Activated CD4-positive, CD25-positive, alpha-beta regulatory T cell treated with anti-CD3 and anti-CD28 coated beads, Interleukin-2, amount 50 U/mL, for 16 hours (primary cell): ENCODE measurements around the gene CDH22.

ENCODE experiments used
- DNase-seq: peaks from one replicate; pipeline ENCODE4 v3.0.0-alpha.2; 2020; ENCODE audit warnings: low read depth, low spot score

The CDH22 gene

DNA sequence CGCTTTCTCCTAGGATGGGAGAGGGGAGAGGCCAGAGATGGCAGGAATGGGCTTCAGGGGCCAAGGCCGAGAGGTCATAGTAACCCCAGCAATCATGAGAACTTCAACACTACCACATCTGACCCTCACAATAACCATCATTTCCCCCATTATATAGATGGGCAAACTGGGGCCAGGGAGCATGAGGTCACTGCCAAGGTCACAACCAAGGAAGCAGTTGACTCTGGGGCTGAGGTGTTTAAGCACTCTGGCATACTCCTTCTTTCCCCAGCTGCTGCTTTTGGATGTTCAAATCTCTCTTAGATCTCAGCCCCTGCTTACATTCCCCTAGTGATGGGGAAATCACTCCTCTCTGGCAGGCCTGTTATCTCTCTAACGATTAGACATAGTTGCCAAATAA is 39.6 kb downstream of the CDH22 start:
- DNase-seq = no peak

DNA sequence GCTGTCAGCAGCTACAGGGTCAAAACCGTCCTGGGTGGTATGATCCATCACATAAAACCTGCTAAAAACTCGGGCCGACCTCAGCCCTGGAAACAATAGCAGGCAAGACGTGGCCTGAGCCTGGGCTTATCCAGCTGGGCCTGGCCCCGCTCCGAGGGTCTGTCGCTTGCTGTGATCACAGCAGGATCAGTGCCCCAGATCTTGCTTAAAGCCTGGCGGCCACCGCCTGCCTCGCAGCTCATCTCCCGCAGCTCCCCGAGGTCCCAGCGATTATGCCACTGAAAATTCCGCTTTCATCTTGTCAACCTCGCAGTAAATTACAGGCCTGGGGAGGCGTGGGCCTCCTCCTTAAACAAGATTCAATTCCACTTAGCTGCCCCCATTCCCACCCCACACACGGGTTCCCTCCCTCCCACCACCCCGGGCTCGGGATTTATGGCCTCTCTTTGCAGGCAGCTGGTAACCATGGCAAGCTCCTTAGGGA is 40.1 kb downstream of the CDH22 start:
- no peak for DNase-seq

DNA sequence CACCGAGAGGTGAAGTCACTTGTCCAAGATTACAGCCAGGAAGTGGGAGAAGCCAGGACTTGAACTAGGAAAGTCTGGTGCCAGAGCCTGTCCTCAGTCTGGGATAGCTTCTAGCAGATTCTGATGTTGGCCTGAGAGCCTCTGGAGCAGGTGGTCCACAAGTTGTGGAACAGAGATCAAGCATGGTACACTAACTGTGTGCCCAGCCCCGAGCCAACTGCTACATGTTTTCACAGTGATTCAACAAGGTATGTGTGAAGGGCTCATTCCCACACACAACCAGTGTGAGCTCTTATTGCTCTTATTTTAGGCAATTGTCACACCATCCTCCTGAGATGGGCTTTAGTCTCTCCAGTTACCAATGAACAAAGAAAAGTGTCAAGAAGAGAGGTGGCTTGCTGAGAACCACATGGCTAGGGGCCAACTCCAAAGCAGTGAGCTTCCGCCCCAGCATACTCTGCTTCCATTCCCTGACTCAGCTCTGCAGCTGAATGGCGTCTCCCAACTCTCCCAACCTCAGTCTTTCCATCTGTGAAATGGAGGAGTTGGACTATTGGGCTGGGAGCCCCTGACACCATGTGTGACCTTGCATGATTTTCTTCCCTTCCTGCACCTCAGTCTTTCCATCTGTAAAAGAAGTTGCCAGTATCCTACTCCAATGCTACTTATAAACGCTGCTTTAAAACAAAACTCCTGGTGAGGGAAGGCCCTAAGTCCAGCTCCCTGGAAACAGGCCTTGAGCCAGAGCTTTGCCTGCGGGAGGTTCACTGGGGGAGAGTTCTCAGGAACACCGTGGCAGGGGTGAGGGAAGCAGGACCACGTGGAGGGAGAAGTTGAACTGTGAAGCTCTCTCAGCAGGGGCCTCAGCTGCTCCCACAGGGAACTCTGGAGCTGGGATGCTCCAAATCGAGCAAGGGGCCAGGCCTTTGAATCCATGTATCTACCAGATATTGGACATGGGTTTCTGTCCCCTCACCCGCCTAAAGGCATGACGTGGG is 40.9 kb downstream of the CDH22 start:
- no peak for DNase-seq

DNA sequence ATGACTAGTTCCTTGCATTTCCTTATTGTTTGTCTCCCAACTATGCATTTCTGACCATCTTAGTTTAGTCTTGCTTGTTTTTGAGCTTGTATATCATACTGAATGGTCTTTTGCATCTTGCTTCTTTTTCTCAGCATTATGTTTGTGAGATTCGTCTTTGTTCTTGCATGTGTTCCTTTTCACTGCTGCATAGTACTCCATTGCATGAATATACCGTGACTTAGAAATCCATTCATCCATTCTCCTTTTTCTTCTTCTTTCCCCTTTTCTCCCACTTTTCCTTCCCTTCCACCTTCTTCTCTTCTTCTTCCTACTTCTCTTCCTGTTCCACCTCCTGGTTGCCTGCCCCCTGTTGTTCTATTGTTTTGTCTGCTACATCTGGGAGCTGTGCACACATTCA is 42.8 kb downstream of the CDH22 start:
- DNase-seq = no peak

DNA sequence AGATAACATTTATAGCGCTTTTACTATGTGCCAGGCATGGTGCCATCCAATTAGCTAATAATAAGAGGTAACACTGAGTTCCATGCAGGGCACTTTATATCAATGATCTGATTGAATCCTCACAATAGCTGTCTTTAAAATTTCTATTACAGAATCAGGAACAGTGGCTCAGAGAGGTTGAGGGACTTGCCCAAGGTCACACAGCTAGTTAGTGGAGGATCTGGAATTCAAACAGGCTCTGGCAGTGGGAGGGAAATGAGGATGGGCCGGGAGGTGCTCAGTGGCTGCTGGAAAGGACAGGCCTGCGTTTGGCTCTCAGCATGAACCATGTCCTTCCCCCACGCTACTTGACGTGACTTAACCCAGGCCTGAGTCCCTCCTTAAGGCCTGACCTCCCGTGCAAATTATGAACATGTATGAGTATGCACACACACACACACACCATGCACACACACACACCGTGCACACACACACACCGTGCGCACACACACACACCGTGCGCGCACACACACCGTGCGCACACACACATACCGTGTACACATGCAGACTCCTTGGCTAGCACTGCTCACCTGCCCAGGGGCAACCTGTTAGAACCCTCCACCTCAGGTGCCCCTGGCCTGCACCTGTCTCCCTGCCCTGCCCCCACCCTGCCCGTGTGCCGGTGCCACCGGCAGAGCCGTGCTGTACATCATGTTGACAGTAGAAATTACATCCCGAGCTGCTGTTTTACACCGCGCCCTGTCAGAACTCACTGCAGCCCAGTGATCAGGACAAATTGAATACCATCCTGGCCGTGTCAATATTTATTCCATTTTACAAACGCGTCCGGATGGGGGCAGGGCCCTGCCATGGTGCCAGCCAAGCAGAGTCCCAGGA is 43.7 kb downstream of the CDH22 start:
- no peak for DNase-seq

DNA sequence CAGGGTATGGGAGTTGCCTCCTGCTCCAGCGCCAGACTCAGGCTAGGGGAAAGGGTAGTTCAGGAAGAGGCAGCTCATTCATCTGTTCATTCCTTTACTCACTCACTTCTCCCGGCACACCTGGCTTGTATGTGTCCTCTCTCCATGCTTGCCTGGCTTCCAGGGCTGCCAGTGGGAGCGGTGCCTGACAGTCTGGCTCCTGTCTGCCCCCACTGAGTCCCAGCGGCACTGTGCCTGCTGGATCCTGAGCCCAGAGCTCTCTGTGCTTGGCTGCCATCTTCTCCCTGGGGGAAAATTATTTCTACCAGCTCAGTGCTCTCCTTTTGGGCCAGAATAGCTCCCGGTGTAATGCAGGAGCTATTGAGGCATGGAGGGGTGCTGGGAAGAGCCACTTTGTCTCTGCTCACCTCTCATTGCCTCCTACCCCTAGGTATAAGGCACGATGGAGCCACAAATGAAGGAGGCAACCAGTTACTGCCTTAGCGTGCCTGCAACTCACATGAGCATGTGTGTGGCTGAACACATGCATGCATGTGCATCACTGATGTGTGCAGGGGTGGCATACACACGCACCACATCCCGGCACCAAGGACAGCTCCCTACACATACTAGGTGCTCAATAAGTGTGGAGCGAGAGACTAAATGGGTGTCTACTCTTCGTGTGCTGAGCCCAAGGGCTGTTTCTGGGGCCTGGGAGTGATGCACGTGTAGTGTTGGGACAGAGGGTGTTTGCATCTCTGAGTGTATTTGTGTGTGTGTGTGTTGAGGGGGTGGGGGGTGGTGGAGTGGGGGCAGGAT is 46.6 kb downstream of the CDH22 start:
- no peak for DNase-seq

DNA sequence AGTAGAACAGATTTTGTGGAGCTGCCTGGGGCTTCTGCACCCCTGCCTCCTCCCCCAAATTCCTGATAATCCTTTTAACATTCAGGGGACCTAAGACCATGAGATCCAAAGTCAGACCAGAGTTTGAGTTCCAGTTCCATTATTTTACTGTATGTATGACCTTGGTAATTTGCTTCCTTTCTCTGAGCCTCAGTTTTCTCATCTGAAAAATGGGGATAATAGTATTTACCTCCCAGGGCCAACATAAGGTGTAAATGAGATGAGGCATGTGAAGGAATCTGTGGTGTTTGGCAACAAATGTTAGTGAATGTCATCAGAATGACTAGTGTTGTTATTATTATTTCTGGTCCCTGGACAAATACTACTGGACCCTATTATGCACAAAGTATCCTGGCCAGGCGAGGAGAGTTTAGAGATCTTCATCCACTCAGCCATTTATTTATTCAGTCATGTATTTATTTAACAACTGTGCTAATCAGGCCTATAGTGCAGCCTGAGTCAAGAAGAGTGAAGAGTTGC is 47.3 kb downstream of the CDH22 start:
- no peak for DNase-seq

DNA sequence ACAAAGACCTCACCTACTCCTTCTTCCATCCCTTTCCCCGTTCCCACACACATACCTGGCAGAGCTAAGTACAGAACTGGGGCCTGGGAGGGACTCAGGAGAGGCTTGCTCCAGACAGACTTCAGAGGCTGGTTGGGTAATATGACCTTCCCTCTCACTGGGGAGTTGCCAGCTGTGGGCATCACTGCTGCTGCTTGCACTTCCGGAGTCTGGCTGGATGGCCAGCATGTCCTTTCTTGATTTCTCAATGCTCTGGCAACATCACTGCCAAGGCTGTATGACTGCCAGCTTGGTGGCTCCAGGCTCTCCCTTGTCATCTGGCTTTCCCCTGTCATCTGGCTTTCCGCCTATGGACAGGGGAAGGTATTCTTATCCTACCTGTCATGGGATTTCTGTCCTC is 47.8 kb downstream of the CDH22 start:
- no peak for DNase-seq

DNA sequence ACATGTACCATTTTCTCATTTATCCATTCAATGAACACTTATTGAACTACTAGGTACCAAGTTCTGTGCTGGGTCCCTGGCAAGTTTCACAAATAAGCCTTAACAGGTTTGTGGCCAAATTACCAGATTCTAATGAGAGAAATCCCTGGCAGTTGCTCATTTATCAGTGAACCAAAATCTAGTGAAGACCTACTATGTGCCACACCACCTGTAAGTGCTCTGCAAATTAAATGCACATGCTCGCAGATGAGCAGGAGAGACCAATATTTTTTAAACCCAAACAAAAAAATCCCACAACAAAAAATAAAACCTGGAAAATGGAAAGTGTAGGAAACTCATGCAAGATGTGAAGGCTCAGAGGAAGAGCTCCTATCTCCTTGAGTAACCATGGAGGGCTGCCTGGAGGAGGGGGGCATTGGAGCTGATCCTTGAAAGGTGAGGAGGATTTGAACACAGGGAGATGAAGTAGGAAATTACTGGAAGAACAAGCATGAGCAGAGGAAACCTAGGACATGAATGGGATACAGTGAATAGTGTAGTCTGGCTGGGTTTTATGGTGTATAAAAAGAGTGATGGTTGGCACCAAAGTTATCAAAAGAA is 48.9 kb downstream of the CDH22 start:
- DNase-seq = no peak

DNA sequence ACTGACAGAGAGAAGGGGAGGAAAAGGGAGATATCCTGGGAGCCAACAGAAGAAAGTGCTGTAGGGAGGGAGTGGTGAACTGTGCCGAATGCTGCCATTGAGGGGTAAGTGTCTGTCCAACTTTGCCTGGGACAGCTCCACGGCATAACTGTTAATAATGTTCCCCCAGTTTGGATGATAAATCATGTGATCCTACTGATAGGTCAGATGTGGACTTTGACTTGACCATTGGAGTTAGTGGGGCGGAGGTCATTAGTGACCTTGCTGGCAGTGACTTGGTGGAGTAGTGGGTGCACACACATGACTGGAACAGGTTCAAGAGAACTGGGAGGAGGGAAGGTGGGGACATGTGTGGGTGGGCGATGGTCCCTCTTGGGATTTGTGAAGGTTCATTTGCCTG is 50.4 kb downstream of the CDH22 start:
- no peak for DNase-seq

DNA sequence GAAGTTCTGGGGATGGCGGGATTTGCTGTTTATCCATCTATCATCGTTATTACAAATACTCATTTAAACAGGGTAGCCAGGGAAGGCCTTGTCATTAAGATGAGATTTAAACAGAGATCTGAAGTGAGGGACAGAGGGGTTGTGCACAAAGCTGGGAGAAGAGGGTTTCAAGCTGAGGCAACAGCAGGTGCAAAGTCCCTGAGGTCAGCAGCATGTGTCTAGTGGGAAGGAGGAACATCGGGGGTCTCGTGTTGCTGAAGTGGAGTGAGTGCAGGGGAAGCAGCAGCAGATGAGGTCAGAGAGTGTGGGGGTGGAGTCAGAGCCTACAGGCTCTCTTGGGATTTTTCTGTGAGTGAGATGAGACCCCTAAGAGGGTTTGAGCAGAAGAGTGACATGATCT is 52.0 kb downstream of the CDH22 start:
- no peak for DNase-seq

DNA sequence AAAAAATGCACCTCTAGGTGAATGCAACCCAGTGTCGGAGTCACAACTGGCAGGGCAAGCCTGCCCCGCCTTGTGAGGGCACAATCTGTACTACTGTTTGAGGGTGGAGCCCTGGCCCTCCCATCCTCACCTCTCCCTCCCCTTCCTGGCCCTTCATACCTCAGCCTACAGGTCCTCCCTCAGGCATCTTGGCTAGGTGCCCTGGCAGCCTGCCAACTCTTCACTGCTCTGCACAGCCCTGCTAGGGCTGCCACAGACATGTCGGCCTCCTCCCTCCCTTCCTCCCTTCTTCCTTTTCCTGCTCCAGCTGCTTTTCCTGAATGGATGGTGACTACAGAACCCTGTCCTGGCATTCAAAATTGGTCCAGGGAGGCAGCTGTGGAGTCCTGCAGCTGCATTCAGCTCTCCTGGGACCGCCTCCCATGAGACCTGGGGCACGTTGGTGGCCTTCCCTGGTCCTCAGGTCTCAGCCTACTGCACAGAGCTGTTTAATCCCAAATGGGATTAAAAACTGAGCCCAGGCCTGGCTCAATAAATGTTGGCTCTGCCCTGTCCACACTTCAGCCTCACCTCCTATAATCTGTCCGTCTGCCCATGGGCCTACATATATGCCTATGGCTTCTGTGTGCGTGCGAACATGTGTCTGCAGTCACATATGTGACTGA is 52.7 kb downstream of the CDH22 start:
- no peak for DNase-seq

DNA sequence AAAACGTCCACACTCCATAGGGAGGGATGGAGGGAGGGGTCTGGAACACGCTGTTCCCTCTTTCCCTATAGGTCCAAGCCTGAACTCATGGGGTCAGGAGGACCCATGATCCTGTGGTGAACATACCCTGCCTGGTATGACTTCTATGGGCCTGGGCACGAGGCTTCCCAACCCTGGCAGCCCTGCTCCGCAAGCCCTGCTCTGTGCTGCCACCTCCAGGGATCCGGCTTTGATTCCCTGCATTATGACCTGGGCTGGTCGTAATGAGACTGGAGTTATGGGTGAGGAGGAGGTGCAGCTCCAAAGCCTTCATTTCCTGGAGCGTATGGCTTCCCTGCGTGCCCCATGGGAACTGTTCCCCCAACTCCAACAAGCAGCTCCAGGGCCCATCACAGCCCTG is 54.9 kb downstream of the CDH22 start:
- no peak for DNase-seq

DNA sequence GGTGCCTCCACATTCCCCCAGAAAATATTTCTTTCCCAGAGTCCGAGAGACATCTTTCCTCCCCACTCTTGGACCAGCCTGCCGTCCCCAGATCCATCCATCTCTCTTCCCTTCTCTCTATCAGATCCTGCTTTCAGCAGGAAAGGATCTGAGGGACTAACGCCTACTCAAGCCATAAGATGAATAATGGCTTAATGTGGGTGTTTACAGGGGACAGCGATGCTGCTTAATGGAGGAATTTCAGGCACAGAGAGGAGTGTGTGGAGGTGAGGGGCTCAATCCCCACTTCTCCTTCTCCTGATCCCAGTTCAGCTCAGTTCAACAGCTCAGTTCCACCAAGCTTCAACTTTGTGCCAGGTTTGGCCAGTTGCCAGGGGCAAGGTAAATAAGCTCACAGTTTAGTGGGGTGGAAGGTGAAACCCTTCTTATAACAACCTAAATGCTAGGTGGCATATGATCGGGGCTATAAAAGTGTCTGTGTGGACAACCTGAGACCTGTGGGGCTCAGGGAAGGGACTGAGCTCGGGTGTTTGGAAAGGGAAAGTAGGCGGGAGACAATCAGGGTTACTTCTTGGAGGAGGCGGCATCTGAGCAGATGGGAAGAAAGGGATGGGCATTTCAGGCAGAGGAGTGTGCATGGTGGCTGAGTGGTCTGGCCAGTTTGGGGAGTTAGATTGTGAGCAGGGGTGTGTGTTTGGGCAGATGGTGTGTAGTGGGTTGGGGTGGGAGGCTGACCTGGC is 55.8 kb downstream of the CDH22 start:
- DNase-seq = no peak

DNA sequence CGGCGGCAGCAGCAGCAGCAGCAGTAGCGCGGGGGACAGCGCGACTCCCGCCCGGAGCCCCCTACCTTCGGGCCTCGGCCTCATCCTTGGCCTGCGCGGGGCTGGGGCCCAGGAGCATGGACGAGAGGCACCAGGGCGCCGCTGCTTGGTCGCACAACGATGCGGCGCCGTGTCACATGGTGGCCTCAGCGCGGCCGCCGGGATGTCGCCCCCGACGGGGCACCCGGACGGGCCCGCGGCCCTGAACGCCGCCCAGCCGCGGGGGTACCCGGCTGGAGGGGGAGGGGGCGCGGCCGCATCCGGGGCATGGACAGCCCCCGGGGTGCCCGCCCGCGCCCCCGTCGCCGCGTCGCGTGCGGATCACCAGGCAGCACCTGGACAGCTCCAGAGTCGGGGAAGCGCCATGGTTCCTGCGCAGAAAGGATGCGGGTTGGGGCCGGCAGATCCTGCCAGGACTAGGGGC is 57.1 kb downstream of the CDH22 start:
- DNase-seq = no peak

DNA sequence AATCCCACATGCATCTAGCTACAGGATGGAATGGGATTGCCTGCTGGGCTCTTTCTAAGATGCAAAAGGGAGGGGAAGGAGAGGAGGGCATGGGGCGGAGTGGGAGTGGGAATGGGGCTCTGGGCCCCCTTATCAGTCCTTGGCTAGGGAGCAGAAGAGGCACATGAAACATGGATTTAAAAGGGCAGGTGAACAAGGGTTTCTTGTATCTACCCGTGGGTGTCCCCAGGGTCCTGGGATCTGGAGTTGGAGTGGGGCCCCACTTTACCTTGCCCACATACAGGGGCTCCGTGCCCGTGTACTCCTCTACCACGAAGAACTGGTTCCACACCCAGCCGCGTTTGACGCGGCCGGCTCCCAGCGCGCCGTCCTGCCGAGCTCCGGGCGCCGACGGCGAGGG is 57.5 kb downstream of the CDH22 start:
- no peak for DNase-seq

DNA sequence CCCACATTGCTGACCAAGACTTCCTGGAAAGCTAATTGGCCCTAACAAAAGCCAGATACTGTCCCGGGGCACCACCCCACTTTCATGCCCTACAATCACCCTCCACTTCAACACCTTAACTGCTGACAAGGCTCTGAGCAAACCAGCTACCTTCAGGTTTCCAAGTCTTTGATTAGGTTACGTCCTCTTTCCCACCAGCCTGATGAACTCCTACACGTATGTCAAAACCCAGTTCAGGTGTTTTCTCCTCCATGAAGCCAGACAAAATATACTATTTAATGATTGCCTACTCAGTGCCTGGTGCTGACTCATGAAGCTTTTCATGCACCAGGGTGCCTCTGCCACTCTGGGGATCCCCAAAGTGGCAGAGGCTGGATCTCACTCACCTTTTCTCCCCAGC is 58.6 kb downstream of the CDH22 start:
- no peak for DNase-seq

DNA sequence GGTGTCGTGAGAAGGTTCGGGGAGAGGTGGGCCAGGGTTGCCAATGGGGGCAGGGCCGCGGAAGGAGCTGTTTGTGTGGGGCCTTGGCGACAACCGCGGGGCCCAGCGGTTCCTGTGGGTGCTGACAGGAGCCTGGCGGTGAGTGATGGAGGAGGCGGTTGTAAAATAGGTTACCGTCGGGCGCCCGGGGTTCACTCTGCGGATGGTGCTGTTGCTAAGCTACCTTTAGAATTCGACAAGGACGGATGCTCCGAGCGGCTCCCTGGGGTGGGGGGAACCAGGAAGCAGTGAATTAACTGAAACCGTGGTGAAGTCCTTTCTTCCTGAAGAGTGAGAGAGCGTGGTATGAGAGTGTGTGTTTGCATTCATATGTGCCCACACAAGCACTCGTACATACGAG is 61.7 kb downstream of the CDH22 start:
- DNase-seq = no peak
